Measurements from ENCODE around the gene PLCG2. TPM values are rescaled to one million over a fixed set of nuclear protein-coding genes. Genes with fewer than 3 reads are reported as not detected.

The PLCG2 gene
- total RNA-seq, 1 experiment from 2014 or later, result 6.0 TPM

DNA sequence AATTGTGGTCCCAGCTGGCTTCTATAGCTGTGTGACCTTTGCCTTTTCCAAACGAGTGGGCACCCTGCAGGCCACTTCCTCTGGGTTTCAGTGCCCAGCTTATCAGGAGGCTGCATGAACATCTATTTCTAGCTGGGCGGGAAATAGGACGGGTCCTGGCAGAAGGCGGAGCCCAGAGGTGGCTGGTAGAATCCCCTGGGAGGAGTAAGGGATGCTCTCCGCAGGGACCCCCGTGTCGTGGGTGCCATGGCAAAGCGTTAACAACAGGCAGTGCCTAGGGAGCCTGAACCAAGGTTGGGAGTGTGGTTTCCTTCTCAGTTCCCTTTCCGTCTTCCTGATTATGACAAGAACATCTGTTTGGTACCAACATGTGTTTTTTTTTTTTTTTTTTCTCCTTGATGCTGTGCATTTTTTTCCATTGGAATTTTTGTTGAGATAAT is 58.2 kb downstream of the PLCG2 start:
- no peak overlapping the region for H2AFZ ChIP-seq (ENCODE audit: low read length)
- H2BK12ac ChIP-seq (ENCODE audit: insufficient read length, low read depth, low read length), result no peak overlapping the region
- no peak overlapping the region for H2BK5ac ChIP-seq (ENCODE audit: insufficient read length, low read length)
- H3K4me2 ChIP-seq (ENCODE audit: insufficient read depth, insufficient read length, low read length), result no peak overlapping the region
- H2AK5ac ChIP-seq (ENCODE audit: insufficient read length, low read length), result no peak overlapping the region
- Mint-ChIP-seq H3K4me3 (no peak overlapping the region), H3K27me3 (ENCODE audit: low read depth) (peaks cover 5% of the 10 kb centered on the region; the same call in 1 of the 2 replicates), H3K9me3 (no peaks in the 10 kb centered on the region; a peak in 3 of 5 replicates), H3K27ac (no peak overlapping the region), H3K36me3 (ENCODE audit: insufficient read depth in 1 of 3, low read depth in 3 of 3) (no peaks in the 10 kb centered on the region; a peak in 1 of 7 replicates), H3K4me1 (peaks cover 7 to 14% of the 10 kb centered on the region in 2 experiments)
- H3K23ac ChIP-seq (ENCODE audit: insufficient read length, low read depth, low read length), result no peak overlapping the region
- no peaks in the 10 kb centered on the region for H3K4me1 ChIP-seq (ENCODE audit: insufficient read depth, low read length)
- H3K9ac ChIP-seq (ENCODE audit: extremely low read depth, insufficient read length, low read length), result no peak overlapping the region
- no peaks in the 10 kb centered on the region for H3K9me3 ChIP-seq (ENCODE audit: control insufficient read depth, low read depth, low read length)
- TF ChIP-seq, protein P1, sequence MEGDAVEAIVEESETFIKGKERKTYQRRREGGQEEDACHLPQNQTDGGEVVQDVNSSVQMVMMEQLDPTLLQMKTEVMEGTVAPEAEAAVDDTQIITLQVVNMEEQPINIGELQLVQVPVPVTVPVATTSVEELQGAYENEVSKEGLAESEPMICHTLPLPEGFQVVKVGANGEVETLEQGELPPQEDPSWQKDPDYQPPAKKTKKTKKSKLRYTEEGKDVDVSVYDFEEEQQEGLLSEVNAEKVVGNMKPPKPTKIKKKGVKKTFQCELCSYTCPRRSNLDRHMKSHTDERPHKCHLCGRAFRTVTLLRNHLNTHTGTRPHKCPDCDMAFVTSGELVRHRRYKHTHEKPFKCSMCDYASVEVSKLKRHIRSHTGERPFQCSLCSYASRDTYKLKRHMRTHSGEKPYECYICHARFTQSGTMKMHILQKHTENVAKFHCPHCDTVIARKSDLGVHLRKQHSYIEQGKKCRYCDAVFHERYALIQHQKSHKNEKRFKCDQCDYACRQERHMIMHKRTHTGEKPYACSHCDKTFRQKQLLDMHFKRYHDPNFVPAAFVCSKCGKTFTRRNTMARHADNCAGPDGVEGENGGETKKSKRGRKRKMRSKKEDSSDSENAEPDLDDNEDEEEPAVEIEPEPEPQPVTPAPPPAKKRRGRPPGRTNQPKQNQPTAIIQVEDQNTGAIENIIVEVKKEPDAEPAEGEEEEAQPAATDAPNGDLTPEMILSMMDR (conservative IDR thresholded peaks at IDR 0.05), result no peak
- H4K91ac ChIP-seq (ENCODE audit: insufficient read length, low read depth, low read length), result no peak overlapping the region
- no peak overlapping the region for H3K4ac ChIP-seq (ENCODE audit: low read depth, low read length)
- no peak overlapping the region for H4K8ac ChIP-seq (replicated peaks; ENCODE audit: insufficient read length, low read depth, low read length)
- H3K23me2 ChIP-seq (ENCODE audit: insufficient read length, low read depth, low read length, poor library complexity, severe bottlenecking), result no peaks in the 10 kb centered on the region
- H3T11ph ChIP-seq (ENCODE audit: low read length), result no peak overlapping the region
- H3K56ac ChIP-seq (ENCODE audit: insufficient read length, low read depth, low read length), result no peak overlapping the region
- no peaks in the 10 kb centered on the region for H3K79me1 ChIP-seq (ENCODE audit: insufficient read depth, low read depth, low read length, poor library complexity, severe bottlenecking)
- no peak overlapping the region; the same call in 1 of the 2 replicates for H2BK15ac ChIP-seq (ENCODE audit: low read depth, low read length)
- H3K14ac ChIP-seq (ENCODE audit: insufficient read depth, low read length), result no peak overlapping the region
- H3K18ac ChIP-seq (ENCODE audit: insufficient read length, low read depth, low read length), result no peak overlapping the region
- no peak overlapping the region for H3K27ac ChIP-seq (ENCODE audit: insufficient read length, low read depth, low read length)
- no peak overlapping the region for H2BK120ac ChIP-seq (ENCODE audit: low read depth, low read length, poor library complexity, severe bottlenecking)
- H2BK20ac ChIP-seq (ENCODE audit: low read depth, low read length, poor library complexity, severe bottlenecking), result no peak overlapping the region
- no peak for DNase-seq
- H3K27me3 ChIP-seq (ENCODE audit: insufficient read depth, low read length), result no peaks in the 10 kb centered on the region
- no peaks in the 10 kb centered on the region for H4K20me1 ChIP-seq (ENCODE audit: control insufficient read depth, insufficient read depth, insufficient read length)
- H3K79me2 ChIP-seq (ENCODE audit: insufficient read depth, low read length), result no peaks in the 10 kb centered on the region
- WGBS (ENCODE audit: extremely low coverage, insufficient read length, low lambda C conversion rate), result no CpG with 5 or more reads among the region's 9 CpGs
- H4K5ac ChIP-seq (ENCODE audit: insufficient read length, low read depth, low read length), result no peak overlapping the region
